OCI-LY7 (cell line): ENCODE results near the gene FMO2. TPM values are rescaled to one million over a fixed set of nuclear protein-coding genes. Genes with fewer than 3 reads are reported as not detected.

Experiments
- BruUV-seq: library from RNA; stranded (reverse); fragments of 400-500 nt; replicated peaks from 2 replicates; lab custom pipeline; 2021; lab: Mats Ljungman, UMichigan
- CTCF ChIA-PET: fragments of 300-600 bp; sonication (Branson Sonifier 250); formaldehyde crosslinking; loops from one replicate; lab custom pipeline; 2022; ENCODE audit warnings: antibody characterized with exemption; ENCODE audit not compliant: unreplicated experiment; lab: Charles Lee
- POLR2A ChIA-PET: fragments of 300-600 bp; sonication (Branson Sonifier 250); formaldehyde crosslinking; loops from one replicate; lab custom pipeline; 2022; ENCODE audit warnings: antibody characterized with exemption; lab: Charles Lee
- DNase-seq: peaks from one replicate; pipeline ENCODE4 v3.0.0-alpha.2; 2015; ENCODE audit warnings: low spot score
- H2AFZ ChIP-seq: fragments of 200-600 bp; sonication (generic), shearing (Covaris generic); 2 replicates; pipeline ENCODE4 v1.6.1; 2014; ENCODE audit warnings: mild to moderate bottlenecking, antibody characterized with exemption, low read length, moderate library complexity
- H3K27ac ChIP-seq: fragments of 200-600 bp; sonication (generic); 2 replicates; pipeline ENCODE4 v1.5.1; 2014; ENCODE audit warnings: mixed run types, low read depth, mild to moderate bottlenecking, moderate library complexity, low read length, inconsistent platforms; ENCODE audit not compliant: poor library complexity, severe bottlenecking
- H3K36me3 ChIP-seq: fragments of 200-600 bp; sonication (generic); 2 replicates; pipeline ENCODE4 v1.6.1; 2014; ENCODE audit warnings: mild to moderate bottlenecking, antibody characterized with exemption, low read length, moderate library complexity, mixed read lengths; ENCODE audit not compliant: insufficient read depth
- H3K4me1 ChIP-seq: fragments of 200-600 bp; sonication (generic); 2 replicates; pipeline ENCODE4 v1.5.1; 2014; ENCODE audit warnings: mild to moderate bottlenecking, low read length; ENCODE audit not compliant: insufficient read depth, poor library complexity, severe bottlenecking
- H3K4me2 ChIP-seq: fragments of 200-600 bp; sonication (generic); 2 replicates; pipeline ENCODE4 v1.6.1; 2014; ENCODE audit warnings: mild to moderate bottlenecking, low read length
- H3K4me3 ChIP-seq: fragments of 200-600 bp; sonication (generic); 2 replicates; pipeline ENCODE4 v1.5.1; 2014; ENCODE audit warnings: mild to moderate bottlenecking, low read depth, low read length; ENCODE audit not compliant: poor library complexity, severe bottlenecking
- H3K79me2 ChIP-seq: fragments of 200-600 bp; sonication (generic); 2 replicates; pipeline ENCODE4 v1.6.1; 2016; ENCODE audit warnings: low read depth, mild to moderate bottlenecking, low read length, moderate library complexity, mixed read lengths; ENCODE audit not compliant: insufficient read depth
- H3K9me2 ChIP-seq: fragments of 200-600 bp; sonication (generic); 2 replicates; pipeline ENCODE4 v1.6.1; 2016; ENCODE audit warnings: mild to moderate bottlenecking, low read length, mixed read lengths; ENCODE audit not compliant: insufficient read depth
- H3K9me3 ChIP-seq: fragments of 200-600 bp; sonication (generic); 2 replicates; pipeline ENCODE4 v1.6.1; 2014; ENCODE audit warnings: mild to moderate bottlenecking, mixed run types, low read length, mixed read lengths
- H4K20me1 ChIP-seq: fragments of 200-600 bp; sonication (generic); 2 replicates; pipeline ENCODE4 v1.6.1; 2014; ENCODE audit warnings: mild to moderate bottlenecking, antibody characterized with exemption, low read length, moderate library complexity, mixed read lengths; ENCODE audit not compliant: insufficient read depth
- CTCF ChIP-seq: fragments of 200-600 bp; sonication (generic); conservative IDR thresholded peaks from 2 replicates; pipeline ENCODE4 v1.5.1; 2014; ENCODE audit warnings: mild to moderate bottlenecking, antibody characterized with exemption, low read length, moderate library complexity, mixed read lengths
- EZH2phosphoT487 ChIP-seq: fragments of 200-600 bp; sonication (generic); IDR thresholded peaks from 2 replicates; pipeline ENCODE4 v1.6.1; 2018; ENCODE audit warnings: low read depth, borderline replicate concordance, mild to moderate bottlenecking, mixed run types, antibody characterized with exemption, low read length, moderate library complexity, mixed read lengths
- intact Hi-C: fragments of 100-400 bp; cut with micrococcal nuclease; formaldehyde crosslinking; loops from one replicate; pipeline ENCODE4 v1.10.0; 2022; ENCODE audit not compliant: unreplicated experiment
- total RNA-seq, 2 experiments: library from RNA; depleted of rRNA in 1 of 2; stranded (reverse); fragments of >200 nt in 1 of 2; shearing (Covaris generic) in 1 of 2; gene quantifications; 2 replicates each; pipeline ENCODE4 v1.2.3, GENCODE V29; 2014 to 2022

Gene FMO2
- total RNA-seq, 2 experiments from 2014 or later = not detected

GRCh38 chr1:171251042-171251951, 66.2 kb downstream of the FMO2 start:
- Histone ChIP-seq H4K20me1 (no peaks in the 10 kb centered on the region), H3K4me1 (peaks cover 56% of the 10 kb centered on the region), H3K9me3 (no peaks in the 10 kb centered on the region), H3K27ac (peak overlapping the region; percentile 91), H3K79me2 (peaks cover 13% of the 10 kb centered on the region; the same call in 1 of the 2 replicates), H3K36me3 (peaks cover 10% of the 10 kb centered on the region), H3K4me3 (peak overlapping the region; percentile 76), H3K9me2 (no peaks in the 10 kb centered on the region), H2AFZ (peak overlapping the region; percentile 81), H3K4me2 (peak overlapping the region; percentile 87)
- POLR2A ChIA-PET = interaction anchor here (0.7 to 5.6 kb wide), 11 partner anchors 10 to 1123 kb away, joined by 3 to 40 read pairs (median 3); partner anchors contain the start of gene FMO4
- intact Hi-C loops = loop anchor here (5.0 kb wide), 3 partner anchors 236 to 719 kb away; partner anchors contain the start of genes GORAB, PRRC2C and VAMP4
- BruUV-seq = no TSS peak
- TF ChIP-seq CTCF (peak; percentile 81; the same call in 1 of the 2 replicates), EZH2phosphoT487 (no peak)
- CTCF ChIA-PET = interaction anchor here (2.3 to 2.7 kb wide), 2 partner anchors 31 to 62 kb away, joined by 6 to 10 read pairs; partner anchors contain the start of gene FMO4
- peak; percentile 87 for DNase-seq

- CTCF ChIA-PET = interaction anchor here (2.3 to 2.7 kb wide), 2 partner anchors 30 to 62 kb away, joined by 6 to 10 read pairs; partner anchors contain the start of gene FMO4
These were observed 66.8 kb downstream of the FMO2 start for GRCh38 chr1:171251952-171252300.

More at GRCh38 chr1:171251952-171252300, 66.8 kb downstream of the FMO2 start:
- POLR2A ChIA-PET = interaction anchor here (0.6 to 5.6 kb wide), 6 partner anchors 9 to 492 kb away, joined by 3 to 40 read pairs (median 3); partner anchors contain the start of gene FMO4
- Histone ChIP-seq H3K27ac (peak overlapping the region; percentile 91), H3K4me2 (peak overlapping the region; percentile 87), H3K4me1 (peaks cover 56% of the 10 kb centered on the region), H3K9me3 (no peaks in the 10 kb centered on the region), H3K4me3 (peak overlapping the region; percentile 76), H3K79me2 (peaks cover 13% of the 10 kb centered on the region; the same call in 1 of the 2 replicates), H4K20me1 (no peaks in the 10 kb centered on the region), H2AFZ (peak overlapping the region; percentile 81), H3K36me3 (peaks cover 8% of the 10 kb centered on the region), H3K9me2 (no peaks in the 10 kb centered on the region)
- TF ChIP-seq EZH2phosphoT487 (no peak), CTCF (no peak; the same call in 1 of the 2 replicates)
- intact Hi-C loops = loop anchor here (1.0 to 5.0 kb wide), 5 partner anchors 27 to 720 kb away; partner anchors contain the start of genes GORAB, PRRC2C and VAMP4
- BruUV-seq = no TSS peak
- no peak for DNase-seq
